DND-41 (cell line): Measurements from ENCODE around the gene TMC7.

Source experiments
- ATAC-seq: fragments of 200-7000 bp; cut with Tn5 transposase; 3 replicates; pipeline ENCODE4 v1.9.1; 2021; ENCODE audit warnings: low read depth; ENCODE audit not compliant: insufficient read depth
- DNase-seq: peaks from one replicate; pipeline ENCODE4 v3.0.0-alpha.2; 2020
- H2AFZ ChIP-seq: 2 replicates; pipeline ENCODE4 v1.6.0; 2012; ENCODE audit warnings: low read depth, low read length
- H3K27ac ChIP-seq: 2 replicates; pipeline ENCODE4 v1.5.1; 2012; ENCODE audit warnings: low read length, inconsistent platforms
- H3K27me3 ChIP-seq: fragments of 200-600 bp; sonication (generic); 2 replicates; pipeline ENCODE4 v1.6.0; 2012; ENCODE audit warnings: low read length, mild to moderate bottlenecking, inconsistent platforms; ENCODE audit not compliant: insufficient read depth, poor library complexity
- H3K36me3 ChIP-seq: 2 replicates; pipeline ENCODE4 v1.5.1; 2012; ENCODE audit warnings: low read length, inconsistent platforms; ENCODE audit not compliant: insufficient read depth
- H3K4me1 ChIP-seq: 2 replicates; pipeline ENCODE4 v1.5.1; 2012; ENCODE audit warnings: mild to moderate bottlenecking, low read length; ENCODE audit not compliant: insufficient read depth
- H3K4me2 ChIP-seq: 2 replicates; pipeline ENCODE4 v1.6.0; 2012; ENCODE audit warnings: mild to moderate bottlenecking, moderate library complexity, low read length, inconsistent platforms; ENCODE audit not compliant: insufficient read depth
- H3K4me3 ChIP-seq, 2 experiments: fragments of 200-600 bp in 1 of 2; shearing (Covaris generic) in 1 of 2; 2 replicates each; pipeline ENCODE4 v1.5.1; 2012 to 2016; ENCODE audit warnings: inconsistent platforms in 2 of 2, low read length in 2 of 2, mild to moderate bottlenecking in 2 of 2, low read depth in 1 of 2, moderate library complexity in 1 of 2
- H3K79me2 ChIP-seq: 2 replicates; pipeline ENCODE4 v1.6.0; 2012; ENCODE audit warnings: low read length, inconsistent platforms; ENCODE audit not compliant: insufficient read depth
- H3K9ac ChIP-seq: 2 replicates; pipeline ENCODE4 v1.6.0; 2012; ENCODE audit warnings: low read depth, mild to moderate bottlenecking, inconsistent platforms, low read length, moderate library complexity
- H3K9me3 ChIP-seq: 2 replicates; pipeline ENCODE4 v1.5.1; 2012; ENCODE audit warnings: low read length, moderate library complexity, mild to moderate bottlenecking, inconsistent platforms; ENCODE audit not compliant: insufficient read depth, severe bottlenecking
- H4K20me1 ChIP-seq: 2 replicates; pipeline ENCODE4 v1.6.0; 2012; ENCODE audit warnings: low read length; ENCODE audit not compliant: insufficient read depth
- EZH2 ChIP-seq: IDR thresholded peaks from 3 replicates; pipeline ENCODE4 v1.6.1; 2012; ENCODE audit warnings: borderline replicate concordance, low read depth, mild to moderate bottlenecking, moderate library complexity, low read length, inconsistent platforms; ENCODE audit not compliant: severe bottlenecking
- TF ChIP-seq, protein P1 (sequence below): IDR thresholded peaks from 2 replicates; pipeline ENCODE4 v1.5.1; 2012; ENCODE audit warnings: borderline replicate concordance, low read length, moderate library complexity, mild to moderate bottlenecking; ENCODE audit not compliant: poor library complexity, severe bottlenecking; ENCODE audit errors: extremely low read depth

The TMC7 gene

GRCh38 chr16:19104607-19105006 lies 120.9 kb downstream of the TMC7 start:
- Histone ChIP-seq H3K4me3 (no peak overlapping the region), H4K20me1 (no peaks in the 10 kb centered on the region), H3K79me2 (no peaks in the 10 kb centered on the region), H3K4me1 (no peaks in the 10 kb centered on the region), H2AFZ (no peak overlapping the region), H3K4me2 (no peak overlapping the region), H3K27ac (no peak overlapping the region), H3K36me3 (no peaks in the 10 kb centered on the region), H3K27me3 (no peaks in the 10 kb centered on the region), H3K9ac (no peak overlapping the region), H3K9me3 (no peaks in the 10 kb centered on the region)
- DNase-seq (no peak), ATAC-seq (no peak)
- TF ChIP-seq, protein P1, sequence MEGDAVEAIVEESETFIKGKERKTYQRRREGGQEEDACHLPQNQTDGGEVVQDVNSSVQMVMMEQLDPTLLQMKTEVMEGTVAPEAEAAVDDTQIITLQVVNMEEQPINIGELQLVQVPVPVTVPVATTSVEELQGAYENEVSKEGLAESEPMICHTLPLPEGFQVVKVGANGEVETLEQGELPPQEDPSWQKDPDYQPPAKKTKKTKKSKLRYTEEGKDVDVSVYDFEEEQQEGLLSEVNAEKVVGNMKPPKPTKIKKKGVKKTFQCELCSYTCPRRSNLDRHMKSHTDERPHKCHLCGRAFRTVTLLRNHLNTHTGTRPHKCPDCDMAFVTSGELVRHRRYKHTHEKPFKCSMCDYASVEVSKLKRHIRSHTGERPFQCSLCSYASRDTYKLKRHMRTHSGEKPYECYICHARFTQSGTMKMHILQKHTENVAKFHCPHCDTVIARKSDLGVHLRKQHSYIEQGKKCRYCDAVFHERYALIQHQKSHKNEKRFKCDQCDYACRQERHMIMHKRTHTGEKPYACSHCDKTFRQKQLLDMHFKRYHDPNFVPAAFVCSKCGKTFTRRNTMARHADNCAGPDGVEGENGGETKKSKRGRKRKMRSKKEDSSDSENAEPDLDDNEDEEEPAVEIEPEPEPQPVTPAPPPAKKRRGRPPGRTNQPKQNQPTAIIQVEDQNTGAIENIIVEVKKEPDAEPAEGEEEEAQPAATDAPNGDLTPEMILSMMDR = no peak
- no peak for TF ChIP-seq EZH2

DNA sequence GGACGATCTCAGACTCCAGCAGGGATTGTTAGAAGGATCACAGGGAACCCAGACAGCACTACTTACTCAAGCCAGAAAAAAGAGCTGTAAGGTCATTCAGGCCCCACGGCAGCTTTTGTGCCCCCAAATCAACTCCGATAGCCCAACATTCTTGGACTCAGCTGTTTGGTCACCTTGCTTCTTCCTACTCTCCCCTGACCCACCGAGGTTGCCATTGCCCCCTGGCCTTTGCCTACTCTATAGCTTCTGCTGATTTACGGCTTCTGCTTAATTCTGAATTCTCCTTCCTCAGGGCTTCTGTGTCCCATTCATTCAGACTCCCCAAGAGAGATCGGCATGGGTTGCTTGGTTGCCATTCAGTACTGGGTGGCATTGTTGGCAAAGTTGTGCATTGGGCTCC lies 121.4 kb downstream of the TMC7 start:
- no peak for DNase-seq
- no peaks in the 10 kb centered on the region for H4K20me1 ChIP-seq
- H3K79me2 ChIP-seq = no peaks in the 10 kb centered on the region
- no peak for ATAC-seq
- no peak for TF ChIP-seq EZH2
- TF ChIP-seq, protein P1 = no peak
- H3K9ac ChIP-seq = no peak overlapping the region
- no peak overlapping the region for H3K27ac ChIP-seq
- no peaks in the 10 kb centered on the region for H3K36me3 ChIP-seq
- no peak overlapping the region for H3K4me2 ChIP-seq
- no peak overlapping the region for H2AFZ ChIP-seq
- H3K9me3 ChIP-seq = no peaks in the 10 kb centered on the region
- no peak overlapping the region for H3K4me3 ChIP-seq
- H3K27me3 ChIP-seq = no peaks in the 10 kb centered on the region
- H3K4me1 ChIP-seq = no peaks in the 10 kb centered on the region

DNA sequence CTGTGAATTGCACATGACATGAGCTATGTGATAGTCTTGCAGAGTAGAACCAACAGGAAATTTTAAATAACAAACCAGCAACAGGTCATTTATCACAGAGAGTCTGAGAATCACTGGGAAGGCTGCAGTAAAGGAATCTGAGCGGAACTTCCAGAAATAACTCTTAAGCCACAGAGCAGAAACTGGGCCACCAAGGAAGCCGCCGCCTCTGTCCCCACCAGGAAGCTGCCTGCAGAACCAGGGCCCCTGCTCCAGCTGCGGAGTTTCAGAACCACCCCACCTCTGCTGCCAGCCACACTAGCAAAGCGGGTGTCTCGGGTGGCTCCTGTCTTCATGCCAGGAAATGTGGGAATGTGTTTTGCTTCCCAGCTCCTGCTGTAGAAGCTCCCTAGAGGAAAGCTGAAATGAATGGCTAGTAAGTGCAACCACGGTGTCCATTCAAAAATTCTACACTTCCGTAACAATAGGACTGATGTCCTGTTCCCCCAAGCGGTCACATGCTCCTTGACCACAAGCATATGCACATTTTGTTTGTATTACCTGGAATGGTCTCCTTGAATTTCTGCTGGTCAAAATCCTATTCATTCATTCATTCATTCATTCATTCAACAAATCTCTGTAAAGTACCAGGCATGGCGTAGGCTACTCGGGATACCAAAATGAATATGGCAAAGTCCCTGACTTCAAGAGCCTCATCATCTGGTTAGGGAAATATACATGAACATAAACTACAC lies 122.3 kb downstream of the TMC7 start:
- no peak overlapping the region for H3K27ac ChIP-seq
- ATAC-seq (no peak), DNase-seq (no peak)
- H3K36me3 ChIP-seq = no peaks in the 10 kb centered on the region
- no peaks in the 10 kb centered on the region for H3K79me2 ChIP-seq
- no peaks in the 10 kb centered on the region for H3K27me3 ChIP-seq
- no peak overlapping the region for H3K4me2 ChIP-seq
- H4K20me1 ChIP-seq = no peaks in the 10 kb centered on the region
- no peak overlapping the region for H2AFZ ChIP-seq
- TF ChIP-seq, protein P1 = no peak
- TF ChIP-seq EZH2 = no peak
- H3K9me3 ChIP-seq = no peaks in the 10 kb centered on the region
- no peaks in the 10 kb centered on the region for H3K4me1 ChIP-seq
- H3K9ac ChIP-seq = no peak overlapping the region
- no peak overlapping the region for H3K4me3 ChIP-seq

DNA sequence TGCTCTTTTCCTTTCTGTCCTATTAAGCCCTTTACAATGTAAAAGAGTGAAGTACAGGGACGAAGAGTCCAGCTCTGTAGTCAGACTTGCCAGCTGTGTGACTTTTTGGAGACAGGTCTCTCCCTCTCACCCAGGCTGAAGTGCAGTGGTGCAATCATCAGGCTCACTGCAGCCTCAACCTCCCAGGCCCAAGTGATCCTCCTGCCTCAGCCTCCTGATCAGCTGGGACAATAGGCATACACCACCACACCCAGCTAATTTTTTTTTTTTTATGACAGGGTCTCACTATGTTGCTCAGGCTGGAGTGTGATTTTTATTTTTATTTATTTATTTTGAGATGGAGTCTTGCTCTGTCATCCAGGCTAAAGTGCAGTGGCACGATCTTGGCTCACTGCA lies 122.9 kb downstream of the TMC7 start:
- Histone ChIP-seq H3K27me3 (no peaks in the 10 kb centered on the region), H3K4me3 (no peak overlapping the region), H3K9me3 (no peaks in the 10 kb centered on the region), H3K79me2 (no peaks in the 10 kb centered on the region), H3K4me1 (no peaks in the 10 kb centered on the region), H4K20me1 (no peaks in the 10 kb centered on the region), H3K9ac (no peak overlapping the region), H3K36me3 (no peaks in the 10 kb centered on the region), H3K27ac (no peak overlapping the region), H3K4me2 (no peak overlapping the region), H2AFZ (no peak overlapping the region)
- no peak for TF ChIP-seq EZH2
- TF ChIP-seq, protein P1 = no peak
- no peak for ATAC-seq
- no peak for DNase-seq
